Fibroblast of skin of left biceps (primary cell): ENCODE results near the gene TTC28.

ENCODE experiments used
- DNase-seq, 2 experiments: peaks; one replicate each; pipeline ENCODE4 v3.0.0-alpha.2; 2013; ENCODE audit warnings: low read depth in 2 of 2

TTC28 gene

DNA sequence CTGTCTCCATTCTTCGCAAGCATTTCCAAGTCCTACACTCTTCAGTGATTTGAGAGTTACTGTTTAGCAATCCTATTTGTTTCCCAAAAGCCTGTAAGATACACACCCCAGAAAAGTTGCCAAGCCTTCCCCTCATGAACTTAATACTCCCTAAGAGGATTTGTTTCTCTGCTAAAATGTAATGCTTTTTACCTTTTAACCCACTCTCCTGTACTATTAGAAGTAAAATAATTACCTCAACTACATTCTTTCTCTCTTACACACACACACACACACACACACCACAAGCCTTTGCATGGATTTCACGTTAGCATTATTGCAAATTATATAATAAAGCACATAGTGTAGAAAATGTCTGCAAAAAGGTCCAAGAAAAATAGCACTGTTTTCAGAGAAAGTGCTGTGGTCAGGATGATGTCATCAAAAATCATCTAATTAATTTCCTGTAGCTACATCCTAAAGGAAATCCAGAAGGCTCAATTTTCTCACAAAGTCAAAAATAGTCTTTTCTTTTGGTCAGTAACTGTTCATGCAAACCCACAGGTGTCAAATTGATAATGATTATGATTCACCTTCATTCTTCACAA is 396.5 kb downstream of the TTC28 start:
- DNase-seq: peak; percentile 21 to 33

DNA sequence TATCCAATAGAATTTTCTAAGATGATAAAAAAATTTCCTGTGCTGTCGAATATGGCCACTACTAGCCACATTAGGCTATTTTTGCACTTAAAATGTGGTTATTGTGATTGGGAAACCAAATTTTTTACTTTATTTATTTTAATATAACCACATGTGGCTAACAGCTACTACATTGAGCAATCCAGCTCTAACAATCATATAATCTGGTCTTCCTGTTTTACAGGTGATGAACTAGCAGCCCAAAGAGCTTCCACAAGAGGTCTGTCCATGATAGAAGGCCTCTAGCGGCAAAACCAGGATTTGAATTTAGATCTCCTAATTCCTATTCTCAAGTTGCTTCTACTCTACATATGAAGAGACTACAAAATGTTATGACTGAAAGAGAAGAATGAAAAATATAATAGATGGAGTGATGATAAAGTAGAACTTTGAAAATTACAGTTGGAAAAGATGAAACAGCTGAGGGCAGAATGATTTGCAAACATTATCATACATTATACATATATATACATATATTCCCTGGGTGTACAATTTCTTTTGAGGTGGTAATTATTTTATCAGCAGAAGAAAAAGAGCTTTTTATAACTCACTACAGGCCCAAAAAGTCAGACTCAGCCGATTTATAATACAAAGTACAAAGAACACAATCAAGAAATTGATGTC is 397.1 kb downstream of the TTC28 start:
- peak; percentile 55 to 62 for DNase-seq

DNA sequence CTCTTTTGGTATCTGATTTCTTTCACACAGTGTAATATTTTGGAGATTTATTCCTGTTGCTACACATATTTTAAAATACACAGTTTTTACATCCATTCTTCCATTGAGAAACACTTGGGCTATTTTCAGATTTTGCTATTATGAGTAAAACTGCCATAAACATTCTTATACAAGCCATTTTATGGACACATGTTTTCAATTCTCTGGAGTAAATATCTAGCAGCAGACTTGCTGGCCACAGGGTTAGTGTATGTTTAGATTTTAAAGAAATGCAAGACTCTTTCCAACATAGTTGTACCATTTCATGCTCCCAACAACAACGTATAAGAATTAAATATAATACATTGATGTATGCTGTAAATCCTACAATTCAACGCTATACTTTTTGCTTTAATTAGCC is 399.8 kb downstream of the TTC28 start:
- DNase-seq: peak; percentile 47 to 66

GRCh38 chr22:28269277-28269676 is 410.4 kb downstream of the TTC28 start:
- no peak for DNase-seq

DNA sequence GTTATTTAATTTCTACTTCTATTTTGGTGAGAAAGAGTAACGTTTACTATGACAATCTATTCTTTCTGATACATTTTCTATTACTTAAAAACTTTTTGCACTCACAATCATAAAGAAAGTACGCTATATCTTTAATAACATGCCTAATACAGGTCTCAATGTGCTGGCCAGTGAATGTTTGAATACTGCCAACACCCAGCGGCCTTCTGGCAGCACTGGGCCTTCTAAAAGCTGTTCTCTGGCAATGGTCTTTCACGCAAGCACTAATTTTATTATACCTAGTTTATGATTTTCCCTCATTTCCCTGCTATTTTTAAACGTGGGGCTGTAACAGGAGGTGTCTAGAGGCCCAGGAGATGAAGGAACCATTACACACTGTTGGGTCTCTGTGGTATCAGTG is 410.8 kb downstream of the TTC28 start:
- DNase-seq: no peak

DNA sequence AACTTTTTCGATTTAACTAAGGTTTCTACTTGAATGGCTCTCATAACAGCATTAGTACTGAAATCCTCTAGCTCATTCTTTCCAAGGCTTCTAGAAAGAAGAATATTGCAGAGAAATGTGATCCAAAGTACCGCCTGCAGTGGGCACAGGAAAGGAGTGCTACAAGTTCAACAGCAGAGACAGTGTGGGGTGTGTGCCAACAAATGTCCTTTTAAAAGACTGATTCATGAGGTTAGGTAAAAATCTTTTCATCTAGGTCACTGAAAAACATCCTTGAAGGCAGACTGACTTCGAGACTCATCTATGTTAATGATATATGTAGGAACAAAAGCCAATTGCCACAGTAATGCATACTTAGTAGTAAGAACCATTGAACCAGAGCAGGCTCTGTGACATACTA is 411.5 kb downstream of the TTC28 start:
- no peak for DNase-seq

GRCh38 chr22:28260619-28261018 is 419.0 kb downstream of the TTC28 start:
- no peak for DNase-seq

DNA sequence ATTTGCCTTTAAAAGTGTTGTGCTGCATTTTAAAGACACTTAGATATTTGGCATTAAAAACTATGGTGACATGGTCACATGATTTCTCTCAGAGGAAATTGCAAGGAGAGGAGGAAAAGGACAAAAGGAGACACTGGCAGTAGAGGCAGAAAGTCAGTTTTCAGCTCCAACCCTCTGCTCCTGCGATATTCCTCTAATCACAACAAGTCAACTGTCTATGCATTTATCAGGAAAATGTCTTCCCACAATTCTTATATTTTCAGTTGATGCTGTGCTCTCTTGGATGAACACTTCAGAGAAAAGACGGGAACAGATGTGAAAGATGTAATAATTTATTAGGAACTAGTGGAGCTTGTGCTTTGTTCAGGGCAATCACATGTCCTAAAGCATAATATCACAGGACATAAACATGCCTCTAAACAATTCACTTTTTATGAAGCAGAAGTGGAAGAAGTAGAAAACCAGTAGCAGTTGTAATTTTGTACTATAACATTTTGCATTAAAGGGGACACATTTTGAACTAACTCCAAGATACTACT is 419.8 kb downstream of the TTC28 start:
- DNase-seq: no peak

DNA sequence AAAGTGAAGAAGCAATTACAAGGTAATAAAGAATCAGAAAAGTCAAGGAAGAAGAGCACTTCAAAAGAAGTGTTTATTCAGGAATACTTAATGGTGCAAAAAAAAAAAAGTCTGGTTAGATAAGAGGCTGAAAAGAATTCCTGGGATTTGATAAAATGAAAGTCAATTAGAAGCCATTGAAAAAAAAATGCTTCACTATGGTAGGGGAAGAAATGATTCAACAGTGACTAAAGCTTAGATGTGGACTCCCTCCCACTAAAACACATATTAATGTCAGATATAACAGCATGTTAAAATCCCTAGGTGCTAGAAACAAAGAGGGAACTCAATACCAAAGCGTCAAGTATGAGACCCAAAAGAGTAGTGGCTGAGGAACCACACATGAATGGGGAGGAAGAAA is 425.2 kb downstream of the TTC28 start:
- no peak for DNase-seq

- DNase-seq: no peak
Observed at GRCh38 chr22:28252539-28252938, 427.1 kb downstream of the TTC28 start.

GRCh38 chr22:28250036-28250695 is 429.5 kb downstream of the TTC28 start:
- DNase-seq: no peak

- DNase-seq: no peak
Observed at GRCh38 chr22:28249402-28249801, 430.2 kb downstream of the TTC28 start.

DNA sequence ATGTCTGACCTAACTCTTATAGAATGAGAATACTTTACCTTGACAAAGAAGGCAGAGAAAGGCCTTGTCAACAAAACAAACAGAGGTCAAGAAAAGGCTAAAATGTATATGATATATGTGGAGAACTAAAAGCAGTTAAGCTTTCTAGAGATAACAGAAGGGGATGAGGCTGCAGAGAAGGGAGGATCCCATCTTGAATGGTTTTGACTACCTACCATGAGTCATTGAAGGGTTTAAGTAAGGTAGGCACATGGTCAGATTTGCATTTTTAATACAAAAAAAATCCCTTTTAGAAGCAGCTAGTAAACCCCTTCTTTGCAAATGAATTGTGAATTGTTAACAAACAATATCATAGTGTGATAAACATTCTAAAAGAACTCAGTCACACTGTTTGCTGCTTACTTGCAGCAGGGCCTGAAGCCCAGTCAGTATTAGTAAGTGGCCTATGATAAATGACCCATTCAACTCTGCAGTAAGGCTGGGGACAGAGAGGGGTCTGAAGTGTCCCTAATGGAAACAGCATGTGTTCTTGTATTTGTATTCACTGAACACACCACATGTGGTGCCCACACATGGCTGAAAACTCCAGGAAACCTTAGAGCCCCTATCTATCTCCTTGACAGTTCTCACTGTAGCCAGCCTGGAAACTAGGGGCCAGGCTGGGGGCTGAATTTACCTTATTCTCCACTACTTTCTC is 431.8 kb downstream of the TTC28 start:
- DNase-seq: no peak

DNA sequence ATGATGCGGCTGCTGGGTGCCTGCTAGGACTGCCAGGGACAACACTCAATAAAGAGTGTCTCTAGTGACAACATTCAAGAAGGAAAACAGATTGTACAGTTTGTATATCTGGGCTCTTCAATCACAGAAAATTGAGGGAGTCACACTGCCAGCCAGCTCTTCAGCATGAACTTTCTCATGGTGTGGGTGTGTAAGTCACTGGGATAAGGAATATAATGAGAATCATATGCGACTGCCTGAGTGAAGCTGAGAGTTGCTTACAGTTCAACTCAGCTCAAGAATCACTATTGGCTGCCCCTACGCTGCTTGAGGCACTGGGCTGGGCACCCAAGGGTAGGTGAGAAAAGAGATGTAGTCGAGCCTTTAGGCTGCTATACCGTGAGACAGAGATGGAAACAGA is 432.5 kb downstream of the TTC28 start:
- DNase-seq: peak in 1 of 2 experiments; percentile 54

GRCh38 chr22:28246397-28246796 is 433.2 kb downstream of the TTC28 start:
- DNase-seq: peak; percentile 89 to 93

GRCh38 chr22:28245579-28246224 is 433.9 kb downstream of the TTC28 start:
- DNase-seq: no peak

DNA sequence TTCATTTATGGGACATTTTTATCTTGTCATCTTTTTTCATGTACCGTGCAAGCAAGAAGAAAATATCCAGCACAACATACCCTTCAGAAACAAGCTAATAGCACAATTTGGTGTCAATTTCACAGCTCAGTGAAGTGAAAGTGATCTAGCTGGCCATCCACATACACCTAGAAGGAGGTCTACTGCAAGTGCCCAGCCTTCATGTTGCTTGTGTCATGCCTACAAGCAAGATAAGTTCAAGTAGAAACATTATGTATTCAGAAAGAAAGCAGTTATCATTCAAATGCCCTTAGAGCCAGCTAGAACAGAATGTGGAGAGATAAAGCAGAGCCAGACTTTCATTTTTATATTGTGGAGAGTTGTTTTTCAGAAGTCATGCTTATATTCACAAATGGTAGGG is 434.9 kb downstream of the TTC28 start:
- no peak for DNase-seq

- no peak for DNase-seq
Observed at GRCh38 chr22:28243539-28243938, 436.1 kb downstream of the TTC28 start.

GRCh38 chr22:28241656-28242290 is 437.9 kb downstream of the TTC28 start:
- no peak for DNase-seq

DNA sequence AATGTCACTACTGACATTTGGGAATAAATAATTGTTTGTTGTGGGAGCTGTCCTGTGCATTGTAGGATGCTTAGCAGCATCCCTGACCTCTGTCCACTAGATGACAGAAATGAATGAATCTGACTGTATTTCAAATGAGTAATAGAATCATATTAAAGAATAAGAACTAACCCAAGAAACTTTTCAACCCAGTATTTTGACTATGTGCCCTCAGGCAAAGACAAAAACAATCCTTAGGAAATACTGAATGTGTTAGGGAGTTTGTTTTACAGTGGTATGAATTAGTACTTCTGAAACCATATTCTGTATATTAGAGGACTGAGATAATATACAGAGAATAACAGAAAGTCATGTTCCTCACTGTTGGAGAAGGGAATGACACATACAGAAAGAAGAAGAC is 439.7 kb downstream of the TTC28 start:
- DNase-seq: no peak

- no peak for DNase-seq
Observed at GRCh38 chr22:28237783-28238182, 441.9 kb downstream of the TTC28 start.
